Neural cell (in vitro differentiated cells): ENCODE measurements around the gene CACNA1D. TPM values are rescaled to one million over a fixed set of nuclear protein-coding genes. Genes with fewer than 3 reads are reported as not detected.

Source experiments
- H2AFZ ChIP-seq: fragments of 200-600, 300-800 bp; sonication (generic), shearing (Covaris generic); 2 replicates; pipeline ENCODE4 v1.6.0; 2014; ENCODE audit warnings: low read depth, mild to moderate bottlenecking, antibody characterized with exemption, low read length, moderate library complexity
- H3F3A ChIP-seq: fragments of 200-600 bp; shearing (Covaris generic); 2 replicates; pipeline ENCODE4 v1.6.1; 2016; ENCODE audit warnings: mild to moderate bottlenecking, moderate library complexity, mixed read lengths, antibody characterized with exemption, low read length; ENCODE audit not compliant: insufficient read depth, poor library complexity, severe bottlenecking
- H3K27ac ChIP-seq: fragments of 200-600, 300-800 bp; sonication (generic), shearing (Covaris generic); 2 replicates; pipeline ENCODE4 v1.5.1; 2014; ENCODE audit warnings: mild to moderate bottlenecking, low read length, moderate library complexity
- H3K27me3 ChIP-seq: fragments of 300-800, 200-600 bp; sonication (generic), shearing (Covaris generic); 2 replicates; pipeline ENCODE4 v1.6.0; 2014; ENCODE audit warnings: mild to moderate bottlenecking, low read depth, low read length, moderate library complexity; ENCODE audit not compliant: insufficient read depth
- H3K36me3 ChIP-seq: fragments of 300-800, 200-600 bp; sonication (generic), shearing (Covaris generic); 2 replicates; pipeline ENCODE4 v1.5.1; 2014; ENCODE audit warnings: mild to moderate bottlenecking, antibody characterized with exemption, low read length, moderate library complexity; ENCODE audit not compliant: insufficient read depth
- H3K4me2 ChIP-seq: fragments of 300-800, 200-600 bp; sonication (generic), shearing (Covaris generic); 2 replicates; pipeline ENCODE4 v1.6.0; 2014; ENCODE audit warnings: mild to moderate bottlenecking, low read length
- H3K4me3 ChIP-seq: fragments of 300-800, 200-600 bp; sonication (generic), shearing (Covaris generic); 2 replicates; pipeline ENCODE4 v1.5.1; 2014; ENCODE audit warnings: mild to moderate bottlenecking, low read length, moderate library complexity
- H3K79me2 ChIP-seq: fragments of 200-600 bp; shearing (Covaris generic); replicated peaks from 2 replicates; pipeline ENCODE4 v1.6.0; 2014; ENCODE audit warnings: mild to moderate bottlenecking, low read length, moderate library complexity; ENCODE audit not compliant: insufficient read depth
- H3K9ac ChIP-seq: fragments of 300-800, 200-600 bp; sonication (generic), shearing (Covaris generic); 2 replicates; pipeline ENCODE4 v1.6.1; 2016; ENCODE audit warnings: mild to moderate bottlenecking, low read length, mixed read lengths
- H3K9me2 ChIP-seq: fragments of 200-600 bp; shearing (Covaris generic); 2 replicates; pipeline ENCODE4 v1.6.1; 2016; ENCODE audit warnings: mild to moderate bottlenecking, low read length, mixed read lengths; ENCODE audit not compliant: insufficient read depth
- H3K9me3 ChIP-seq: fragments of 200-600, 300-800 bp; sonication (generic), shearing (Covaris generic); 2 replicates; pipeline ENCODE4 v1.6.1; 2016; ENCODE audit warnings: mild to moderate bottlenecking, mixed run types, low read length, moderate library complexity, mixed read lengths
- H4K20me1 ChIP-seq: fragments of 200-600 bp; shearing (Covaris generic); 2 replicates; pipeline ENCODE4 v1.6.1; 2016; ENCODE audit warnings: mild to moderate bottlenecking, mixed run types; ENCODE audit not compliant: insufficient read depth
- CTCF ChIP-seq: fragments of 450-650 bp; IDR thresholded peaks from 2 replicates; pipeline ENCODE4 v1.5.1; 2014; ENCODE audit warnings: antibody characterized with exemption, mild to moderate bottlenecking, moderate library complexity; ENCODE audit not compliant: poor library complexity, severe bottlenecking
- EP300 ChIP-seq: fragments of 450-650 bp; conservative IDR thresholded peaks from 2 replicates; pipeline ENCODE4 v1.6.1; 2014; ENCODE audit warnings: antibody characterized with exemption, mild to moderate bottlenecking, moderate library complexity; ENCODE audit not compliant: poor library complexity, severe bottlenecking
- EZH2 ChIP-seq: fragments of 200-600, 300-800 bp; shearing (Covaris generic), sonication (generic); IDR thresholded peaks from 2 replicates; pipeline ENCODE4 v1.6.1; 2014; ENCODE audit warnings: antibody characterized with exemption, low read length, borderline replicate concordance, mild to moderate bottlenecking; ENCODE audit not compliant: insufficient read depth, poor library complexity, severe bottlenecking
- MXI1 ChIP-seq: fragments of 450-650 bp; conservative IDR thresholded peaks from 2 replicates; pipeline ENCODE4 v1.6.1; 2014; ENCODE audit warnings: antibody characterized with exemption, mild to moderate bottlenecking; ENCODE audit not compliant: poor library complexity, severe bottlenecking
- POLR2AphosphoS5 ChIP-seq: IDR thresholded peaks from 2 replicates; pipeline ENCODE4 v1.6.1; 2012
- RAD21 ChIP-seq: fragments of 450-650 bp; conservative IDR thresholded peaks from 2 replicates; pipeline ENCODE4 v1.6.1; 2014; ENCODE audit warnings: antibody characterized with exemption, mild to moderate bottlenecking, moderate library complexity
- REST ChIP-seq: IDR thresholded peaks from 2 replicates; pipeline ENCODE4 v1.6.1; 2012; ENCODE audit warnings: borderline replicate concordance
- SMC3 ChIP-seq: fragments of 450-650 bp; conservative IDR thresholded peaks from 2 replicates; pipeline ENCODE4 v1.6.1; 2014; ENCODE audit warnings: antibody characterized with exemption, mild to moderate bottlenecking, moderate library complexity; ENCODE audit not compliant: poor library complexity
- TAF1 ChIP-seq: IDR thresholded peaks from 2 replicates; pipeline ENCODE4 v1.6.1; 2012; ENCODE audit warnings: low read depth
- polyA plus RNA-seq: library from polyadenylated mRNA; depleted of rRNA; stranded (reverse); fragments of >200 nt; gene quantifications from 2 replicates; pipeline ENCODE4 v1.2.3, GENCODE V29; 2014

CACNA1D gene
- polyA plus RNA-seq, 1 donor from 2014 or later: 22.5 TPM

DNA sequence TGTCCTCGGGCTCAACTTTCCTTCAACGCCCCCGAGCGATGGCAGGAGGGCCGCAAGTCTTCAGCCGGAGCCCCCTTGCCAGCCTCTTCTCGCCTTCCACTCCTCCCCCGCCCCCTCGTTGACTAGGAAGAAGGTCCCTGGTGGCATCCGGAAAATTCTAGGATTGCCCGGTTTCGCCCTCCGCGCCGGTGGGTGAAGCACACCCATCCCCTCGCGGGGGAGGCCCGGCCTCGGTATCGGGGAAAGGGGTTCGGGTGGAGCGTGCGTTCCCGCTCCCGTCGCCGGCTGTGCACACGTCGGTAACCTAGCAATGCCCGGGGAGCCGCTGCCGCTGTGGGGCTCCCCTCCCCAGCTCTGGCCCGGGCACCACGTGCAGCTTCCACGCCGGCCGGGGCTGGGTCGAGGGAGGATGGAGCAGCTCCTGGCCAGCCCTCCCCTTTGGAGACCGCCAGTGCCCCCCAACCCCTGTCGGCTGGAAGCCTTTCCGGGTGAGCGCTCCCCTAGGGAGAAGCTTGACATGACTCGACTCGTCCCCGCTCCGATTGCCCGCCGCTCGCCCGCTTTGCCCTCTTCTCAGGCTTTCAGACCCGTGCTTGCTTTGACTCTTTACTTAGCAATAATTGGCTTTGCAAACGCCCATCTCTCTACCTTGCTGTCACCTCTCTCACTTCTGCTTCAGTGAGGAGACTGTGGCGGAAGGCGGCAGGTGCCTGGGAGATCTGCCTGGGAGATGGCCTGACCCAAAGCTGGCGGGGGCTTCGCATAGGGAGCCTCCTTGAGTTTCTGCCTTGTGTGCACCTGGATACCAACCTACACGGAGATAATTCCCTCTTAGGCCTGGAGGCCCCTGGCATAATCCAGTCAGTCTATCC is 1.3 kb downstream of the CACNA1D start:
- Histone ChIP-seq H3F3A (no peaks in the 10 kb centered on the region), H2AFZ (peak overlapping the region; percentile 33), H3K27me3 (peaks cover 24% of the 10 kb centered on the region), H3K36me3 (no peaks in the 10 kb centered on the region), H3K9me2 (no peaks in the 10 kb centered on the region), H3K4me3 (peak overlapping the region; percentile 92), H3K27ac (peak overlapping the region; percentile 15), H3K79me2 (no peaks in the 10 kb centered on the region), H3K9me3 (no peaks in the 10 kb centered on the region), H4K20me1 (no peaks in the 10 kb centered on the region), H3K9ac (peak overlapping the region; percentile 63), H3K4me2 (peak overlapping the region; percentile 82)
- TF ChIP-seq RAD21 (no peak), TAF1 (peak; percentile 57), EP300 (peak; percentile 10), POLR2AphosphoS5 (no peak), EZH2 (no peak), SMC3 (no peak), REST (no peak), MXI1 (peak; percentile 79), CTCF (no peak)

- Histone ChIP-seq H3F3A (no peaks in the 10 kb centered on the region), H3K27me3 (peaks cover 24% of the 10 kb centered on the region), H3K27ac (no peak overlapping the region), H2AFZ (no peak overlapping the region), H3K4me3 (peak overlapping the region; percentile 92), H4K20me1 (no peaks in the 10 kb centered on the region), H3K4me2 (peak overlapping the region; percentile 82), H3K9ac (peak overlapping the region; percentile 9), H3K9me3 (no peaks in the 10 kb centered on the region), H3K36me3 (no peaks in the 10 kb centered on the region), H3K9me2 (no peaks in the 10 kb centered on the region), H3K79me2 (no peaks in the 10 kb centered on the region)
- TF ChIP-seq SMC3 (no peak), CTCF (no peak), MXI1 (no peak), EZH2 (no peak), EP300 (no peak), REST (no peak), RAD21 (no peak), POLR2AphosphoS5 (no peak), TAF1 (no peak)
These were observed 1.9 kb downstream of the CACNA1D start for GRCh38 chr3:53496392-53496670.
